Gastroesophageal sphincter (tissue), 3 donors: ENCODE data around the gene ZBTB7A.

Source experiments
- CTCF ChIP-seq, 4 experiments: fragments of 200-600 bp in 2 of 4; fragments of 450-650 bp in 2 of 4; sonication (generic) in 1 of 4; IDR thresholded peaks; one replicate each; pipeline ENCODE4 v1.5.1; 2017 to 2019; ENCODE audit warnings: antibody characterized with exemption in 4 of 4, mild to moderate bottlenecking in 2 of 4, moderate library complexity in 2 of 4
- POLR2A ChIP-seq, 2 donors: fragments of 450-650 bp; IDR thresholded peaks; one replicate each; pipeline ENCODE4 v1.6.1; 2017; ENCODE audit warnings: antibody characterized with exemption in 2 of 2, mild to moderate bottlenecking in 2 of 2, moderate library complexity in 1 of 2
- POLR2AphosphoS5 ChIP-seq: sonication (generic); formaldehyde crosslinking; IDR thresholded peaks from one replicate; pipeline ENCODE4 v1.6.1; 2017; ENCODE audit warnings: antibody characterized with exemption

- TF ChIP-seq CTCF (IDR thresholded peaks at IDR 0.05) (no peak), POLR2A (IDR thresholded peaks at IDR 0.05) (no peak), POLR2AphosphoS5 (no peak)
Measured at GRCh38 chr19:4099041-4099764, 32.5 kb upstream of the ZBTB7A start.
